IPS-20b (cell line): ENCODE results near the gene WDFY1.

Source experiments
- H3K27ac ChIP-seq: one replicate; pipeline ENCODE4 v1.5.1; 2013; ENCODE audit warnings: low read length
- H3K27me3 ChIP-seq: 2 replicates; pipeline ENCODE4 v1.6.1; 2013; ENCODE audit warnings: mild to moderate bottlenecking, low read length, inconsistent platforms; ENCODE audit not compliant: insufficient read depth
- H3K36me3 ChIP-seq: 2 replicates; pipeline ENCODE4 v1.6.1; 2013; ENCODE audit warnings: low read depth, mild to moderate bottlenecking, inconsistent platforms, low read length, moderate library complexity; ENCODE audit not compliant: insufficient read depth
- H3K4me1 ChIP-seq: 2 replicates; pipeline ENCODE4 v1.6.1; 2013; ENCODE audit warnings: mild to moderate bottlenecking, control low read depth, inconsistent platforms, low read length, moderate library complexity; ENCODE audit not compliant: insufficient read depth
- H3K4me3 ChIP-seq: 2 replicates; pipeline ENCODE4 v1.5.1; 2013; ENCODE audit warnings: mild to moderate bottlenecking, low read length, inconsistent platforms
- H3K9ac ChIP-seq: 2 replicates; pipeline ENCODE4 v1.6.1; 2013; ENCODE audit warnings: low read depth, mild to moderate bottlenecking, inconsistent platforms, low read length, moderate library complexity
- H3K9me3 ChIP-seq: 2 replicates; pipeline ENCODE4 v1.6.1; 2013; ENCODE audit warnings: mild to moderate bottlenecking, low read depth, low read length, inconsistent platforms; ENCODE audit not compliant: insufficient read depth

Gene WDFY1

GRCh38 chr2:223841436-223842190 lies 103.5 kb downstream of the WDFY1 start:
- Histone ChIP-seq H3K4me3 (no peak overlapping the region), H3K27me3 (no peaks in the 10 kb centered on the region), H3K9me3 (no peaks in the 10 kb centered on the region), H3K4me1 (no peaks in the 10 kb centered on the region; the same call in 1 of the 2 replicates), H3K36me3 (no peaks in the 10 kb centered on the region), H3K27ac (no peak overlapping the region), H3K9ac (no peak overlapping the region)

DNA sequence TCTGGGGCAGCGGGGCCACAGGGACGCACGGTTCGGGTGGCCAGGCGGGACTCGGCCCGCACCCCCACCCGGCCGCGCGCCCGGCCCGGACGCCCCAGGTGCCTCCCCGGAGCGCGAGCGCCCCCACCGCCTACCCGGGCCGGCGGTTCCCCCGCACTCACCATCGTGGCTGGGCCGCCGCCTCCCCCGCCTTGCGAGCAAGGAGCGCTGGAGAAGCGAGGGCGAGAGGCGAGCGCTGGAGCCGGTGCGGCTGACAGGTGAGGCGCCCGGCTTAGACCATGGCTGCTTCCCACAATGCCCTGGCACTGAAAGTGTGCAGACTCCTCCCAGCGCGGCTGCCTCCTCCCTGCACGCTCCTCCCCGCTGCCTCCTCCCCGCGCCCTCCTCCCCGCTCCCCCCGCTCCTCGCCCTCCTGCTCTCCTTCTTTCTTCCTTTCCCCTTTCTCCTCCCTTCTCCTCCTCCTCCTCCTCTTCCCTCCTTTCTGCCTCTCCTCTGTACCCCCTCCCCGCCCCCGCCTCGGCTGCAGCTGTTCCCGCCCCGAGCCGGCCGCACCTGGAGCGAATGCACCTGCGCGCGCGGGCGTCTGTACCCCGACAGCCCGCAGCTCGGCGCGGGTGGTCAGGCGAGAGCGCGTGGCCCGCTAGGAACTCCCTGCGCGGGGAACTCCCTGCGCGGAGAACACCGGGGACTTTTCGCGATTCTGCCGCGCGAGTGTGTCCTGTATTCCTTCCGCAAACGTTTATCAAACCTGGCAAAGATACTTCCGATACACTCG lies 107.7 kb downstream of the WDFY1 start, which contains the start of gene AP1S3:
Gene AP1S3 (minus strand): TSS at position 296 of the 775 bp plus-strand sequence. CDS start 132 bp downstream, at position 164.
- Histone ChIP-seq H3K4me3 (peak within 1 kb of the TSS; percentile 94), H3K9me3 (no peaks in the 10 kb centered on the region), H3K27ac (no peak within 1 kb of the TSS), H3K36me3 (no peaks in the 10 kb centered on the region), H3K4me1 (peaks cover 11% of the 10 kb centered on the region), H3K9ac (peak within 1 kb of the TSS; percentile 85), H3K27me3 (no peaks in the 10 kb centered on the region)

GRCh38 chr2:223835701-223836532 lies 109.2 kb downstream of the WDFY1 start:
- Histone ChIP-seq H3K36me3 (no peaks in the 10 kb centered on the region), H3K4me3 (peak overlapping the region; percentile 94; the same call in 1 of the 2 replicates), H3K27ac (no peak overlapping the region), H3K27me3 (no peaks in the 10 kb centered on the region), H3K9ac (no peak overlapping the region), H3K4me1 (peaks cover 11% of the 10 kb centered on the region), H3K9me3 (no peaks in the 10 kb centered on the region)

GRCh38 chr2:223834431-223834830 lies 110.7 kb downstream of the WDFY1 start:
- Histone ChIP-seq H3K27ac (no peak overlapping the region), H3K4me3 (no peak overlapping the region), H3K4me1 (peaks cover 11% of the 10 kb centered on the region), H3K9me3 (no peaks in the 10 kb centered on the region), H3K36me3 (no peaks in the 10 kb centered on the region), H3K9ac (no peak overlapping the region), H3K27me3 (no peaks in the 10 kb centered on the region)

GRCh38 chr2:223832241-223832903 lies 112.8 kb downstream of the WDFY1 start:
- Histone ChIP-seq H3K4me1 (peaks cover 11% of the 10 kb centered on the region), H3K27me3 (no peaks in the 10 kb centered on the region), H3K36me3 (no peaks in the 10 kb centered on the region), H3K9ac (peak overlapping the region; percentile 10; the same call in 1 of the 2 replicates), H3K9me3 (no peaks in the 10 kb centered on the region), H3K4me3 (no peak overlapping the region), H3K27ac (no peak overlapping the region)

DNA sequence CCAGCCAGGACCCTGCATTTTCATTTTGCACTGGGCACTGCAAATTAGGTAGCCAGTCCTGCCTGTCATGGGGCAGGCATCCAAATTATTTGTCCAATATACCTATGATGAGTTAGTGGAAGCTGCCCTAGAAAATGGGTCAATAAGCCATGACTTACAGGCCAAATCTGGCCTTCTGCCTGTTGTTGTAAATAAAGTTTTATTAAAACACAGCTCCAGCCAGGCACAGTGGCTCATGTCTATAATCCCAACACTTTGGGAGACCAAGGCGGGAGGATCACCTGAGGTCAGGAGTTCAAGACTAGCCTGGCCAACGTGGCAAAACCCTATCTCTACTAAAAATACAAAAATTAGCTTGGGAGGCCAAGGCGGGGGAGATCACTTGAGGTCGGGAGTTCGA lies 116.0 kb downstream of the WDFY1 start:
- no peaks in the 10 kb centered on the region for H3K36me3 ChIP-seq
- H3K4me1 ChIP-seq, result peaks cover 7% of the 10 kb centered on the region
- no peak overlapping the region for H3K4me3 ChIP-seq
- no peaks in the 10 kb centered on the region for H3K9me3 ChIP-seq
- H3K27me3 ChIP-seq, result no peaks in the 10 kb centered on the region
- no peak overlapping the region for H3K27ac ChIP-seq
- H3K9ac ChIP-seq, result no peak overlapping the region

DNA sequence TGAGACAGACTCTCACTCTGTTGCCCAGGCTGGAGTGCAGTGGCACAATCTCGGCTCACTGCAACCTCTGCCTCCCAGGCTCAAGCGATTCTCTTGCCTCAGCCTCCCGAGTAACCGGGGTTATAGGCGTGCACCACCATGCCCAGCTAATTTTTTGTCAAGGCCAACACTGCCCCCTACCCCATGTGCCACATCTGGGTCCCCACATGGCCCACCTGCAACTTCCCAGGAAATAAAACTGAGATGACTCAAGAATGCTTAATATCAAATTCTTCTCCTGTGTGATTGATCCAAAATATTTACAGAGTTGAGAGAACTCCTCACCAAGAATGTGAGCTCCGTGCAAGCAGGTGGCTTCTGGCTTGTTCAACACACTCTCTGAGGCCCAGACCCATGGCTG lies 116.8 kb downstream of the WDFY1 start:
- H3K9me3 ChIP-seq, result no peaks in the 10 kb centered on the region
- no peak overlapping the region for H3K4me3 ChIP-seq
- H3K27ac ChIP-seq, result no peak overlapping the region
- H3K36me3 ChIP-seq, result no peaks in the 10 kb centered on the region
- H3K9ac ChIP-seq, result no peak overlapping the region
- H3K27me3 ChIP-seq, result no peaks in the 10 kb centered on the region
- peaks cover 6% of the 10 kb centered on the region for H3K4me1 ChIP-seq

GRCh38 chr2:223826995-223827394 lies 118.1 kb downstream of the WDFY1 start:
- Histone ChIP-seq H3K27ac (no peak overlapping the region), H3K9me3 (no peaks in the 10 kb centered on the region), H3K4me1 (no peaks in the 10 kb centered on the region), H3K36me3 (no peaks in the 10 kb centered on the region), H3K4me3 (no peak overlapping the region), H3K27me3 (no peaks in the 10 kb centered on the region), H3K9ac (no peak overlapping the region)
